GM18520 (cell line): ENCODE results near the gene NOP56.
"Not testable (repeated sequence)": the region's sequence is repeated elsewhere in the genome, so short reads cannot be mapped to it uniquely, and the experiment has no call there.

Source experiments
- ATAC-seq: cut with Tn5 transposase; IDR thresholded peaks from one replicate; pipeline ENCODE4 v1.9.1; 2021; ENCODE audit not compliant: unreplicated experiment

The NOP56 gene

DNA sequence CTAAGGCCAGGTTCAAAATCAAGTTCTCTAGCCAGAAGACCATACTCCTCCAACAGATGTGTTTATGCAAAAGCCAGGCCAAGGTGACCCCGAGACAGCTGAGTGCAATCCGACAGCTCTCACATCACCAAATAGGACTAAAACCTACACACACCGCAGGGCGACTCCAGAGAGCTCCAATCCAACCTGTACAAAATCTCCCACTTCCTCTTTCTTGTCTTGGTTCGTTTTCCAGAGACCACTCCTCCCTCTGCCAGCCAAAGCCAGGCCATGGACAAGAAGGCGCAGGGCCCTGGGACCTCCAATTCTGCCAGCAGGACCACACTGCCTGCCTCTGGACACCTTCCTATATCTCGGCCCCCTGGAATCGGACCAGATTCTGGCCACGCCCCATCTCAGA, 11.5 kb upstream of the NOP56 start:
- ATAC-seq = no peak

GRCh38 chr20:2643708-2644107, 8.7 kb upstream of the NOP56 start:
- ATAC-seq = no peak

DNA sequence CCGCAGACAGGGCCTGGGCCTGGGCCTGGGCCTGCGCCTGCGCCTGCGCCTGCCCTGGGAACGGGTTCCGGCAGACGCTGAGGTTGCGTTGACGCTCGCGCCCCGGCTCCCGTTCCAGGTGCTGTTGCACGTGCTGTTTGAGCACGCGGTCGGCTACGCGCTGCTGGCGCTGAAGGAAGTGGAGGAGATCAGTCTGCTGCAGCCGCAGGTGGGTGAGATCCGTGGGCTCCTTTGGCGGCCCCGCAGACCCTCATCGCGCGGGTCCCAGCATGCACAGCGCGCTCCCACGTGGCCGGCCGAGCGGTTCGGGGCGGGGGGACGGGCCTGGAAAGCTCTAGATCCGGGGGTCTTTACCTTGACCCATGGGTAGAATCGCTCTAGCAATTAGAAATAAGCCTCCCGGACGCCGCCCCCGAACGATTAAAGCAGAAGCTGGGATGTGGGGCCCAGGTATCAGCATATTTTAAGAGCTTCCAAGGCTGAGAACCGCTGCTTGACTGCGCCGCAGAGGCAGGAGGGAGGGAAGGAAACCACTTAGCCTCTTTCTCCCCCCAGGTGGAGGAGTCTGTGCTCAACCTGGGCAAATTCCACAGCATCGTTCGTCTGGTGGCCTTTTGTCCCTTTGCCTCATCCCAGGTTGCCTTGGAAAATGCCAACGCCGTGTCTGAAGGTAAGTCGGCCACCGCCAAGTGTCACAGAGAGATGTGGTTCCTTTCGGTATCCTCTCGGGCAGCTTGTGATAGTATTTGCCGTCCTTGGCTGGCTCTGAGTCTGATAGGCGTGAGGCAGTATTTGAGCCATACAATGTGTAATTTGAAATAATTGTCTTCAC, 508 bp downstream of the NOP56 start:
- ATAC-seq = peak; percentile 17

DNA sequence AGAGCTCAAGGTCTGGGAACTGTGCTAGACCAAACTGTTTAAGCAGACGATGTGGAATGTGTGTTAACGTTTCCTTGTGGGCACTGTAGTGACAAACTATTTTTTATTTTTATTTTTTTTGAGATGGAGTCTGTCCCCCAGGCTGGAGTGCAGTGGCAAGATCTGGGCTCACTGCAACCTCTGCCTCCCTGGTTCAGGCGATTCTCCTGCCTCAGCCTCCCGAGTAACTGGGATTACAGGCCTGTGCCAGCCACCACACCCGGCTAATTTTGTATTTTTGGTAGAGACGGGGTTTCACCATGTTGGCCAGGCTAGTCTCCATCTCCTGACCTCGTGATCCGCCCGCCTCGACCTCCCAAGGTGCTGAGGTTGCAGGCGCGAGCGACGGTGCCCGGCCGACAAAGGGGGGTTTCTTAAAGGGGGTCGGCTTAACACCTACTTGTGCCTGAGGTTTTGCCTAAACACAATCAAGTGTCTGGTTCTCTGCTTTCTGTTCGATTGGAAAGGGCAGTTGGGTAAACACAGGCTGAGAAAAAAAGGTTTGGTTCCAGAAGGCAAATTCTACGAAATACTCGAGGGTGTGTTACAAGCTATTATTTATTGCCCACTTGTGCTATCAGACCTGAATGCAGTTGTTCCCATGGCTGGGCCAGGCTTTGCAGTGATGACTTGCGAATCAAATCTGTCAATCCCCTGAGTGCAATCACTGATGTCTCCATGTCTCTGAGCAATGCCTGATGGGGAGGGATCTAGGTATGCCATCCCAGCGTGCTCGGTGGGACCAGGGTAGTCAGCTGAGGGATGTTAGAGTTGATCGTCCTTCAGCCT, 1.3 kb downstream of the NOP56 start:
- no peak for ATAC-seq

DNA sequence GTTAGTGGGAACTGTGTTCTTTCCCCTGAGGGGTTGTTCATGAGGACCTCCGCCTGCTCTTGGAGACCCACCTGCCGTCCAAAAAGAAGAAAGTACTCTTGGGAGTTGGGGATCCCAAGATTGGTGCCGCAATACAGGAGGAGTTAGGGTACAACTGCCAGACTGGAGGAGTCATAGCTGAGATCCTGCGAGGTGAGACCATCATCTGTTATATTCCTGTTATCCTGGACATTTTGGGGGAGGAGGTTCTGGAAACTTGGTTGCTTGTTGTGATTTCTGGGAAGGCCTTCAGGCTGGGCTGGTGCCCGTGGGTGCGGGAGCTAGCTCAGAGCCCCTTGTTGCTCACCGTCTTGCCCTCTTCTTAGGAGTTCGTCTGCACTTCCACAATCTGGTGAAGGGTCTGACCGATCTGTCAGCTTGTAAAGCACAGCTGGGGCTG, 2.0 kb downstream of the NOP56 start:
- no peak for ATAC-seq

- ATAC-seq = no peak
Observed at GRCh38 chr20:2654831-2655230, 2.4 kb downstream of the NOP56 start.

DNA sequence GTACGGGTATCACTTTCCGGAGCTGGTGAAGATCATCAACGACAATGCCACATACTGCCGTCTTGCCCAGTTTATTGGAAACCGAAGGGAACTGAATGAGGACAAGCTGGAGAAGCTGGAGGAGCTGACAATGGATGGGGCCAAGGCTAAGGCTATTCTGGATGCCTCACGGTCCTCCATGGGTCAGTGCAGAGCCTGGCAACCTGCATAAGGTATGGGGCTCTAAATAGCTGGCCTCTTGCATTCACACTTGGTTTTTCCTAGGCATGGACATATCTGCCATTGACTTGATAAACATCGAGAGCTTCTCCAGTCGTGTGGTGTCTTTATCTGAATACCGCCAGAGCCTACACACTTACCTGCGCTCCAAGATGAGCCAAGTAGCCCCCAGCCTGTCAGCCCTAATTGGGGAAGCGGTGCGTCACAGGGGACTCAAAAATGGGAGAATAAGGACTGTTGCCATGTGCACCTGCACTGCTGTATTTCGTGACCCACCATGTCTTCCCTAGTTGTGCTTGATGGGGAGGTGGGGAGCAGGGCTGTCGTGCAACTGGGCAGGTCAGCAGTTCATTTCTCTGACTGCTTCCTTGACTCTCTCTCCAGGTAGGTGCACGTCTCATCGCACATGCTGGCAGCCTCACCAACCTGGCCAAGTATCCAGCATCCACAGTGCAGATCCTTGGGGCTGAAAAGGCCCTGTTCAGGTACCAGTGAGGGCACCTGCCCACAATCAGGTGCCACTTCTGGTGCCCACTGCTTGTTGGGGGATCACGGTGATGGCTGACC, 3.1 kb downstream of the NOP56 start:
- no peak for ATAC-seq

DNA sequence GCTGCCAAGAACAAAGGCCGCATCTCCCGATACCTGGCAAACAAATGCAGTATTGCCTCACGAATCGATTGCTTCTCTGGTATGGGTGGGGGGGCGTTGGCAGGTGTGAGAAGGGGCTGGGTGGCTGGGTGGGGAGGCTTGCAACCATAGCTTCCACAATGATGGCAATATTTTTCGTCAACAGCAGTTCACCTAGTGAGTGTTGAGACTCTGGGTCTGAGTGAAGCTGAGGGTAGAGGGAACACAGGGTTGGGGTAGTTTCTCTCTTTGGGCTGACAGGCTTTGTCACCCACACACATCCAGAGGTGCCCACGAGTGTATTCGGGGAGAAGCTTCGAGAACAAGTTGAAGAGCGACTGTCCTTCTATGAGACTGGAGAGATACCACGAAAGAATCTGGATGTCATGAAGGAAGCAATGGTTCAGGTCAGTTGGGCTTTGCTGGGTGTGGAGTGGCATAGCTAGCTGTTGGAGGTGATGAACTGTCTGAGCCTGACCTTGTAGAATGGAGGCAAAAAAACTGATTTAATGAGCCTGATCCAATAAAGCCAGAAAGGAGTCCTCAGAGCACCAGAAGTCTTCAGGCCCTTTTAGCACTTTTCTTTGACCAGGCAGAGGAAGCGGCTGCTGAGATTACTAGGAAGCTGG, 4.2 kb downstream of the NOP56 start:
- no peak for ATAC-seq

GRCh38 chr20:2657241-2657640, 4.8 kb downstream of the NOP56 start:
- ATAC-seq = no peak

DNA sequence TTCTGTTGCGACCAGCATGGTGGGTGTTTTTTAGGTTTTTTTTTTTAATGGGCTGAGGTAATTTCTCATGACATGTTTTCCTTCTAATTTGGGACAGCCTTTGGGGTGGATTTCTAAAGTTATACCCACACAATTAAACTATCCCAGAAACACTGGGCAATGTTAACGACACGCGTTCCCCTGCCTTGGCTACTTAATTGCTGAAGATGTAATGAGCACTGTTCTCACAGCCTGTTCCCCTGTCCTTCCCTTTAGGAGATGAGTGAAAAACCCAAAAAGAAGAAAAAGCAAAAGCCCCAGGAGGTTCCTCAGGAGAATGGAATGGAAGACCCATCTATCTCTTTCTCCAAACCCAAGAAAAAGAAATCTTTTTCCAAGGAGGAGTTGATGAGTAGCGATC, 5.2 kb downstream of the NOP56 start:
- ATAC-seq = no peak

- ATAC-seq = no peak
Observed at GRCh38 chr20:2658414-2659354, 6.3 kb downstream of the NOP56 start.

- ATAC-seq = no peak
Observed at GRCh38 chr20:2659547-2659946, 7.1 kb downstream of the NOP56 start.

DNA sequence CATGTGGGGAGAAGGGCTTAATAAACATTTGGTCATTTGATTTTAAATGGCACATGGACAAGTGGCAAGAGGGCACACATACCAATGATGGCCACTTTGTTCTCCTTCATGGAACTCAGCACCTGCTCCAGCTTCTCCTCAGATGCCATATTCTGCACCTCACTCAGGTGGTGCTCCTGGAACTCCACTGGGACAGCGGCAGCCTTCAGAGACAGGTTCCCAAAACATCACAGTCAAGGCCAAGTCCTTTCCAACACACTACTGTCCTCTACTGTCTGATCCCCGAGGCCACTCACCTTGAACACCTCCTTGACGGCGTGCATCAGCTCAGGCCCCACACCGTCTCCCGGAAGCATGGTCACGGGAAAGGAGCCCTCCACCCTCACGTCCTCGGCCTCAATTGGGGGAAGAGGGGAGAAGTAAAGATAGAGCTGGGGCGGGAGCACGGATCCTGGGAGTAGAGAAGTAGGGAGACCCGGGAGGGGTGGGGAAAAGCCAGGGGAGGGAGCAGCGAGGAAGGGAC, 11.0 kb downstream of the NOP56 start:
- ATAC-seq = no peak

GRCh38 chr20:2663887-2664719, 11.7 kb downstream of the NOP56 start, which contains the start of gene IDH3B:
Gene IDH3B, minus strand, starts transcription at chr20:2664216. Its CDS starts 28 bp downstream, at chr20:2664188.
- peak; percentile 59 for ATAC-seq

DNA sequence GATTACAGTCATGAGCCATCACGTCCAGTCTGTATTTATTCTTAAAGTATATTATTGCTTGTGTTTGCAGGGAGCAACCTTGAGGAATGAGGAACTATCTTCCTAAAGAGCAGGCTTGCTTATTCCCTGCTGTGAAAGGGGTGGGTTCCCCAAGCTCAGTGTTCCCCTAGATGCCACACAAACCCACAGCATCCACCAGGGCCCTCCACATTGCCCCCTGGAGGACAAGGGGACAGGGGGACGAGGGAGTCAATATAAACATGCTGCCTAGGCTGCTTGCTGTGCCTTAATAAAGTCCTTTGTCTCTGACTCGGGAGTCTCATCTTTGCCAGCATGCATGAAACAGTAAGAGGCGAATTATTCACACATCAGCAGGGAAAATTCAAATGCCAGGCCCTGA, 19.5 kb downstream of the NOP56 start:
- no peak for ATAC-seq

DNA sequence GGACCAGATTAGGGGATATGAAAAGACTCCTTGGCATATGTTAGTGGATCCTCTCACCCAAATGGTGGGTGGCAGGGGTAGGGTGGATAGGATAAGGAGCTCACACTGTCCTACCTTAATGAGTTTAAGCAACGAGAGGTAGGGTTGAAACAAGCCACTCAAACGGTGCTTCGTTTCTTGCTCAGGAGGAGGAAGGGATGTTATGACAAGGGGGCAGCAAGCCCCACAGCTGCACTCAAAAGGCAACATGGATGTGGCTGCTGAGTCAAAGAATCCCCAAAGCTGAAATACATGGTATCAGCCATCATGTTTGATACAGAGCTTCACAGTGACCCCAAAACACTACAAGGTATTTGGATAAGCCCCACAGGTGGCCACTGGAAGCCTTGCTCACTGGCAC, 20.0 kb downstream of the NOP56 start:
- ATAC-seq = no peak

DNA sequence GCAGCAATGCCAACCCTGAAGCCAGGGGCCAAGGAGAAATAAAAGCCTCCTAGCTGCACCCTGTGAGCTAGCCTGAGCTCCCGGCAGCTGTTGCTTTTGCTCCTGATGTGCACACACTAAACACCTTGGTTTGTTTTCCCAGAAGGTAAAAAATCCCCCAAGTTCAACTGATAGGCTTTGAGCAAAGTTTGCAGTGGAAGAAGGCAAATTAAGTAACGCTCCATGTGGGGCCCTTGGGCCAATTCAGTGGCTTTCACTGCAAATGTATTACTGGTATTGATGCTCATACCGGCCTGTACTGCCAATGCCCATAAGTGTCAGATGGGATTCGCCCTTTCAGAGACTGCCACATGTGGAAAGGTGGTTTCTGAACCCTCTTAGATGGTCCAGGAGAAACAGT, 21.0 kb downstream of the NOP56 start:
- no peak for ATAC-seq

DNA sequence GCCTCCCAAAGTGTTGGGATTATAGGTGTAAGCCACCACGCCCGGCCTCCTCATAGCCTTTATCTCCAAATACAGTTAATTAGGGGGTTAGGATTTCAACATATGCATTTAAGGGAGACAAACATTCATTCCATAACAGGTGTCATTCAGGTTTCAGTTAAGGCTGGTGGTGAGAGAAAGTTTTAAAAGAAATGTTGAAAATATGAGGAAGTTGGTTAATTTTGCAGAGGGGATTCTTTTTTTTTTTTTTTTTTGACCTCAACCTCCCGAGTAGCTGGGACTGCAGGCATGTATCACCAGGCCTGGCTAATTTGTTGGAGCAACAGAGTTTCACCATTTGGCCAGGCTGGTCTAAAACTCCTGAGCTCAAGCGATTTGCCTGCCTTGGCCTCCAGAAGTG, 27.6 kb downstream of the NOP56 start:
- ATAC-seq = no peak

DNA sequence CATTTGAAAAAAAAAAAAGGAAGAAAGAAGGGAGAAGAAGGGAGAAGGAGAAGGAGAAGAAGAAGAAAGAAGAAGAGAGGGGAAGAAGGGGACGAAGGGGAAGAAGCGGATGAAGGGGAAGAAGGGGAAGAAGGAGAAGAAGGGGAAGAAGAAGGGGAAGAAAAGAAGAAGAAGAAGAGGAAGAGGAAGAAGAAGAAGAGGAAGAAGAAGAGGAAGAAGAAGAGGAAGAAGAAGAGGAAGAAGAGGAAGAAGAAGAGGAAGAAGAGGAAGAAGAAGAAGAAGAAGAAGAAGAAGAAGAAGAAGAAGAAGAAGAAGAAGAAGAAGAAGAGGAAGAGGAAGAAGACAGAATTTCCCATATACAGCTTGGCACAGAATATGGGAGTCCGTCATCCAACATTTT, 29.6 kb downstream of the NOP56 start:
- ATAC-seq = not testable (repeated sequence)
